ENCODE results near the gene PTGES3.

- TF ChIP-seq EZH2 (IDR thresholded peaks at IDR 0.05) (no peak), POLR2AphosphoS5 (IDR thresholded peaks at IDR 0.05; ENCODE audit: low read depth, low read length) (no peak), POLR2A (IDR thresholded peaks at IDR 0.05; ENCODE audit: borderline replicate concordance, extremely low read depth, insufficient read depth, insufficient read length) (no peak), EZH2phosphoT487 (IDR thresholded peaks at IDR 0.05; ENCODE audit: borderline replicate concordance) (no peak), JUND (IDR thresholded peaks at IDR 0.05) (no peak)
- TF ChIP-seq, protein P1, sequence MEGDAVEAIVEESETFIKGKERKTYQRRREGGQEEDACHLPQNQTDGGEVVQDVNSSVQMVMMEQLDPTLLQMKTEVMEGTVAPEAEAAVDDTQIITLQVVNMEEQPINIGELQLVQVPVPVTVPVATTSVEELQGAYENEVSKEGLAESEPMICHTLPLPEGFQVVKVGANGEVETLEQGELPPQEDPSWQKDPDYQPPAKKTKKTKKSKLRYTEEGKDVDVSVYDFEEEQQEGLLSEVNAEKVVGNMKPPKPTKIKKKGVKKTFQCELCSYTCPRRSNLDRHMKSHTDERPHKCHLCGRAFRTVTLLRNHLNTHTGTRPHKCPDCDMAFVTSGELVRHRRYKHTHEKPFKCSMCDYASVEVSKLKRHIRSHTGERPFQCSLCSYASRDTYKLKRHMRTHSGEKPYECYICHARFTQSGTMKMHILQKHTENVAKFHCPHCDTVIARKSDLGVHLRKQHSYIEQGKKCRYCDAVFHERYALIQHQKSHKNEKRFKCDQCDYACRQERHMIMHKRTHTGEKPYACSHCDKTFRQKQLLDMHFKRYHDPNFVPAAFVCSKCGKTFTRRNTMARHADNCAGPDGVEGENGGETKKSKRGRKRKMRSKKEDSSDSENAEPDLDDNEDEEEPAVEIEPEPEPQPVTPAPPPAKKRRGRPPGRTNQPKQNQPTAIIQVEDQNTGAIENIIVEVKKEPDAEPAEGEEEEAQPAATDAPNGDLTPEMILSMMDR (IDR thresholded peaks at IDR 0.05 in 2 of 3, conservative IDR thresholded peaks at IDR 0.05 in 1 of 3; ENCODE audit: borderline replicate concordance in 1 of 3, insufficient read depth in 1 of 3, low read depth in 2 of 3, low read length in 2 of 3), result no peak
Observed at GRCh38 chr12:56645201-56645716, 42.8 kb downstream of the PTGES3 start.
